GM23248 (cell line): ENCODE data around the gene ASCL2. TPM values are rescaled to one million over a fixed set of nuclear protein-coding genes. Genes with fewer than 3 reads are reported as not detected.

Experiments used
- DNase-seq: peaks from one replicate; pipeline ENCODE4 v3.0.0-alpha.2; 2015
- H2AFZ ChIP-seq: fragments of 200-600 bp; sonication (generic); 2 replicates; pipeline ENCODE4 v1.6.1; 2016; ENCODE audit warnings: antibody characterized with exemption
- H3F3A ChIP-seq: fragments of 200-600 bp; sonication (generic); 2 replicates; pipeline ENCODE4 v1.6.1; 2016; ENCODE audit warnings: mild to moderate bottlenecking, antibody characterized with exemption, mixed run types; ENCODE audit not compliant: insufficient read depth
- H3K27ac ChIP-seq: fragments of 200-600 bp; sonication (generic); 2 replicates; pipeline ENCODE4 v1.5.1; 2016; ENCODE audit warnings: mild to moderate bottlenecking
- H3K27me3 ChIP-seq: fragments of 200-600 bp; sonication (generic); replicated peaks from 2 replicates; pipeline ENCODE4 v1.6.1; 2016; ENCODE audit warnings: mild to moderate bottlenecking; ENCODE audit not compliant: insufficient read depth
- H3K36me3 ChIP-seq: fragments of 200-600 bp; sonication (generic); 2 replicates; pipeline ENCODE4 v1.6.1; 2016; ENCODE audit warnings: low read depth, mild to moderate bottlenecking
- H3K4me1 ChIP-seq: fragments of 200-600 bp; sonication (generic); 2 replicates; pipeline ENCODE4 v1.6.1; 2016; ENCODE audit warnings: mild to moderate bottlenecking; ENCODE audit not compliant: insufficient read depth
- H3K4me2 ChIP-seq: fragments of 200-600 bp; sonication (generic); one replicate; pipeline ENCODE4 v1.6.1; 2016; ENCODE audit warnings: mild to moderate bottlenecking; ENCODE audit not compliant: unreplicated experiment
- H3K4me3 ChIP-seq: fragments of 200-600 bp; sonication (generic); 2 replicates; pipeline ENCODE4 v1.5.1; 2016; ENCODE audit warnings: mild to moderate bottlenecking
- H3K79me2 ChIP-seq: fragments of 200-600 bp; sonication (generic); 2 replicates; pipeline ENCODE4 v1.6.1; 2016; ENCODE audit warnings: mild to moderate bottlenecking; ENCODE audit not compliant: insufficient read depth
- H3K9ac ChIP-seq: fragments of 200-600 bp; sonication (generic); 2 replicates; pipeline ENCODE4 v1.6.1; 2016; ENCODE audit warnings: mild to moderate bottlenecking
- H3K9me2 ChIP-seq: fragments of 200-600 bp; sonication (generic); 2 replicates; pipeline ENCODE4 v1.6.1; 2016; ENCODE audit warnings: mixed run types, mild to moderate bottlenecking, moderate library complexity; ENCODE audit not compliant: insufficient read depth
- H3K9me3 ChIP-seq: fragments of 200-600 bp; sonication (generic); one replicate; pipeline ENCODE4 v1.6.1; 2017; ENCODE audit warnings: low read depth
- H4K20me1 ChIP-seq: fragments of 200-600 bp; sonication (generic); 2 replicates; pipeline ENCODE4 v1.6.0; 2016; ENCODE audit not compliant: insufficient read depth
- EZH2 ChIP-seq: fragments of 200-600 bp; sonication (generic); IDR thresholded peaks from 2 replicates; pipeline ENCODE4 v1.6.1; 2018; ENCODE audit warnings: antibody characterized with exemption, mild to moderate bottlenecking; ENCODE audit not compliant: insufficient read depth, poor library complexity, severe bottlenecking
- EZH2phosphoT487 ChIP-seq: fragments of 200-600 bp; sonication (generic); IDR thresholded peaks from 2 replicates; pipeline ENCODE4 v1.6.1; 2018; ENCODE audit warnings: antibody characterized with exemption, moderate library complexity, mild to moderate bottlenecking, low read depth; ENCODE audit not compliant: insufficient read depth
- WGBS, 2 experiments: methylation state at CpG; one replicate each; pipeline ENCODE4 v1.1.6; 2015 to 2017; ENCODE audit warnings: low lambda C conversion rate in 2 of 2, low coverage in 1 of 2; ENCODE audit errors: missing lambda C conversion rate in 2 of 2; 5-methylcytosine and 5-hydroxymethylcytosine counted together
- in situ Hi-C: fragments of 300-500 bp; cut with MboI; formaldehyde crosslinking; loops from 2 replicates; pipeline ENCODE4 v1.15.0; 2020
- polyA plus RNA-seq: library from polyadenylated mRNA; unstranded; fragments of >200 nt; fragmentation: Nextera tagmentation; extraction: Ambion mirVana; gene quantifications from 2 replicates; pipeline ENCODE4 v1.2.1, GENCODE V29; 2016
- total RNA-seq: library from RNA; depleted of rRNA; stranded (reverse); fragments of >200 nt; shearing (Covaris generic); gene quantifications from 2 replicates; pipeline ENCODE4 v1.2.3, GENCODE V29; 2014

Gene ASCL2
- total and polyA plus RNA-seq, 2 experiments from 2014 or later = not detected

DNA sequence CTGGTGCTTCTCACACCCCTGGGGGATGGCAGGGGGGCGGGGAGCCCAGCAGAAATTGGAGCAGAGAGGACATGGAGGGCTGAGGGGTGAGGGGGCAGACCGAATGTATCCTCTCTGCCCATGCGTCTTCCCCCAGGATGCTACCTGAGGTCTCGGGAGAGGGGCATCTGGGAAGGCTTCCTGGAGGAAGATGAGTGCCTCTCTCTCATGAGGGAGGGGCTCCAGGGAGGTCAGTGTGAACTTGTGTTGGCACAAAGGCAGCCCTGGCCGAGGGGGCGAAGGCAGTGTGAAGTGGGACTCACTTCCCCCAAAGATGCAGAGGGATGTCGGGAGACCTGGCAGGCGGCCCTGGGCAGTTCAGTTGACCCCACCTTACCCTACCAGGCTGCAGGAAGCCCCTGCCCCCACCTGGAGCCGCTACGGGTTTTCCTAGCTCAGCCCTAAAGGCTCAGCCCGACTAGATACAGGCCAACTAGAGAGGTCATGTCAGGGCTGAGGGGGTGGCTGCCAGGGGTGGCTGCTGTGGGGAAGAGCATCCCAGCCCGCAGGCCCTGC lies 10.4 kb downstream of the ASCL2 start:
- Histone ChIP-seq H2AFZ (no peak overlapping the region), H3K79me2 (no peaks in the 10 kb centered on the region), H3K4me2 (no peak overlapping the region), H3K9me3 (no peaks in the 10 kb centered on the region), H3K36me3 (no peaks in the 10 kb centered on the region), H3K9me2 (no peaks in the 10 kb centered on the region), H4K20me1 (no peaks in the 10 kb centered on the region), H3K27me3 (peaks cover 7% of the 10 kb centered on the region), H3K4me3 (no peak overlapping the region), H3K4me1 (no peaks in the 10 kb centered on the region), H3K27ac (no peak overlapping the region), H3F3A (no peaks in the 10 kb centered on the region), H3K9ac (no peak overlapping the region)
- WGBS, 2 experiments = 33 to 39% methylated on average over 11 to 12 of the region's 12 CpGs
- TF ChIP-seq EZH2phosphoT487 = no peak
- TF ChIP-seq EZH2 = no peak
- no peak for DNase-seq
- in situ Hi-C loops = no loop called here

GRCh38 chr11:2259466-2259830 lies 10.9 kb downstream of the ASCL2 start:
- H3K9me2 ChIP-seq = no peaks in the 10 kb centered on the region
- no peak overlapping the region for H3K4me2 ChIP-seq
- no peaks in the 10 kb centered on the region for H3K79me2 ChIP-seq
- no peaks in the 10 kb centered on the region for H3F3A ChIP-seq
- H3K36me3 ChIP-seq = no peaks in the 10 kb centered on the region
- no peaks in the 10 kb centered on the region for H3K4me1 ChIP-seq
- H3K27me3 ChIP-seq = peaks cover 7% of the 10 kb centered on the region
- DNase-seq = no peak
- TF ChIP-seq EZH2 = no peak
- TF ChIP-seq EZH2phosphoT487 = no peak
- 47 to 50% methylated on average over 8 of the region's 8 CpGs for WGBS, 2 experiments
- H2AFZ ChIP-seq = no peak overlapping the region
- no peak overlapping the region for H3K27ac ChIP-seq
- in situ Hi-C loops = no loop called here
- H3K9ac ChIP-seq = no peak overlapping the region
- no peaks in the 10 kb centered on the region for H3K9me3 ChIP-seq
- no peaks in the 10 kb centered on the region for H4K20me1 ChIP-seq
- H3K4me3 ChIP-seq = no peak overlapping the region

DNA sequence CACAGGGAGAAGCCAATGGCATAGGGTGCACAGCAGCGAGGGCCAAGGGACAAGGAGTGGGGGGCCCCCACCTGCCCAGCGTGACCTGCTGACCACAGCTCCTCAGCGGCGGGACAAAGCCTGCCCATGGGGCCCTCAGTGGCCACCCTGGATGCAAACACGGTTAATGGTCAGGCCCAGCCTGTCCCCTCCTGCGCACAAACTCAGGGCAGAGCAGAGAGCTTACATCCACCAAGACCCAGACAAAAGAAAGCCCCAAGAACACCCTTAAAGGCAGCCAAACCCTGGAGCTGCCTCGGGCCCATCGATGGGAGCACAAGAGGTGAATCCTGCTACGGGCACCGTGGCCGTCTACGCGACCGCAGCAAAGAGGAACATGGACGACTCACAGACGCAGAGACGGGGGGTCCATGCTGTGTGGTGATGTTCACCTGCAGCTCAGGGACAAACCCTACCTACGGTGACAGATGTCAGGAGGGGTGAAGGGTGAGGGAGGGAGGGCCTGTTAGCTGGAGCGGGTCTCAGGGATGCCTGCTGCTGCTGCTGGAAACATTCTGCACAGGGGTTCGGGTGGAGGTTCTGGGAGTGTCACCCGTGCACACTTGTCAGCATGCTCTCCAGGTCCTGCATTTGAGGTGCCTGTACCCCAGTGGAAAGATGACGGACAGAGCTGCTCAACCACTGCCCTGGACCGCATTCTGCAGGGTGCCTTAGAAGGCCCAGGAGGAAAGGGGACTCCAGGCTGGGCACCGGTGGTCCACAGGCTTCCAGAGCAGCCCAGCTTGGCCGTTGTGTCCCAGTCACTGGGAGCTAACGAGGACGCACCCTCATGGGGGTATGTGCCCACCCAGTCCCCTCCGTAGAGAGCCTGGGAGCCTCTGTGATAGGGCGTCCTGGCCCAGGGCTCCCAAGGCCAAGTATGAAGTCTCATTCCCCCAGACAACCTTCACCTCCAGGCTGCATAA lies 11.6 kb downstream of the ASCL2 start:
- Histone ChIP-seq H3K79me2 (no peaks in the 10 kb centered on the region), H3F3A (no peaks in the 10 kb centered on the region), H2AFZ (no peak overlapping the region), H3K4me2 (no peak overlapping the region), H3K4me1 (no peaks in the 10 kb centered on the region), H3K4me3 (no peak overlapping the region), H4K20me1 (no peaks in the 10 kb centered on the region), H3K27me3 (peaks cover 11% of the 10 kb centered on the region; the same call in 1 of the 2 replicates), H3K9me2 (no peaks in the 10 kb centered on the region), H3K9me3 (no peaks in the 10 kb centered on the region), H3K36me3 (no peaks in the 10 kb centered on the region), H3K27ac (no peak overlapping the region), H3K9ac (no peak overlapping the region)
- TF ChIP-seq EZH2 = no peak
- no peak for TF ChIP-seq EZH2phosphoT487
- in situ Hi-C loops = no loop called here
- no peak for DNase-seq
- 55 to 64% methylated on average over 29 of the region's 29 CpGs for WGBS, 2 experiments

DNA sequence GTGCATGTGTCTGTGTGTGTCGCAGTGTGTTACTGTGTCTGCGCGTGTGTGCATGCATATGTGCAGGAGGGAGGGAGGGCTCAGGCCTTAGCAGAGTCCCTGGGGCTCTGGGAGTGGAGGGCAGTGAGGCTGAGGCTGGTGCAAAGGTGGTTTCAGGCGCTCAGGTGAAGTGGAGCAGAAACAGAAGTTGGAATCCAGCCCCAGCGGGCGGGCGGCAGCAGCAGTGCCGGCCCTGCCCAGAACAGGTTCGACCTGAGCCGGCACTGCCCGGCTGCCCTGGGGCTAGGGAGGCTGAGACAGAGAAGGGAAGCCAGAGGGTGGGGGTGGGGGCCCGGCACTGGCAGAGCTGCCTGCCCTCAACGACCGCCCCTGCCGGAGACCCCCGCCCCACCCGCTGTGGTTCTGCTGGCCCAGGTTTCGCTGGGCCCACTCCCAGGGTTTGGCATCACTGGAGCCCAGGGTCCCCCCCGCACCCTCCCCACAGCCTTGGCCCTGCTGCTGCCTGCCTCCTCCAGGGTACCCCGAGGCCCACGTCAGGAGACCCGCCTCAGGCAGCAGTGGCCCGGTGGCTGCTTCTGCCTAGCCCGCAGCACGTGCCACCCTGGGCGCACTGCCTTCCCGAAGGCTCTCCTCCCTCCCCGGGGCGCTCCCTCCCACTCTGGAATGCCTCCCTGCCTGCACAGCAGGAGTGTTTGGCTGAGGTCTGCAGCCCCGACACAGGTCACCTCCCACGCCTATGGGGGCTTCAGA lies 13.3 kb downstream of the ASCL2 start:
- WGBS, 2 experiments = 70 to 78% methylated on average over 24 to 31 of the region's 31 CpGs
- TF ChIP-seq EZH2 (no peak), EZH2phosphoT487 (no peak)
- in situ Hi-C loops = no loop called here
- no peak for DNase-seq
- H3K9me3 ChIP-seq = no peaks in the 10 kb centered on the region
- no peak overlapping the region for H3K9ac ChIP-seq
- H3K27ac ChIP-seq = no peak overlapping the region
- H3K79me2 ChIP-seq = no peaks in the 10 kb centered on the region
- no peak overlapping the region for H3K4me2 ChIP-seq
- H3K27me3 ChIP-seq = peaks cover 24% of the 10 kb centered on the region
- H3K9me2 ChIP-seq = no peaks in the 10 kb centered on the region
- H3K4me1 ChIP-seq = no peaks in the 10 kb centered on the region
- no peak overlapping the region for H3K4me3 ChIP-seq
- H3F3A ChIP-seq = no peaks in the 10 kb centered on the region
- H4K20me1 ChIP-seq = no peaks in the 10 kb centered on the region
- H3K36me3 ChIP-seq = no peaks in the 10 kb centered on the region
- no peak overlapping the region for H2AFZ ChIP-seq
